ENCODE data around the gene PRKG1. TPM values are rescaled to one million over a fixed set of nuclear protein-coding genes. Genes with fewer than 3 reads are reported as not detected.

Gene PRKG1
- total and polyA plus RNA-seq, 2 of the 8 experiments (the other 6 are each of a cell fraction or from before 2014, with no cell fraction given) = 4.2 to 15.2 TPM

- ChIA-PET POLR2A (ENCODE audit: partially characterized antibody) (no interaction called here), CTCF (ENCODE audit: partially characterized antibody) (no interaction called here)
- no peak overlapping the region for H2BK5ac ChIP-seq (ENCODE audit: low read depth, low read length)
- H3K79me1 ChIP-seq (ENCODE audit: low read depth, low read length) = no peaks in the 10 kb centered on the region
- DNase-seq (ENCODE audit: low read depth in 1 of 2, low spot score in 2 of 2) (no peak), FAIRE-seq (no peak)
- H2AK5ac ChIP-seq (ENCODE audit: low read depth, low read length) = no peak overlapping the region
- H3K14ac ChIP-seq (ENCODE audit: insufficient read length) = no peak overlapping the region
- H3K9me3 ChIP-seq (ENCODE audit: insufficient read depth in 2 of 2, low read depth in 1 of 2, low read length in 1 of 2) = no peaks in the 10 kb centered on the region
- no peaks in the 10 kb centered on the region for H4K20me1 ChIP-seq (replicated peaks in 1 of 2; ENCODE audit: control insufficient read depth in 1 of 2, insufficient read depth in 2 of 2, low read length in 2 of 2)
- no peak overlapping the region for H3K4me2 ChIP-seq (ENCODE audit: insufficient read depth in 1 of 2, low read depth in 2 of 2, low read length in 2 of 2)
- no peaks in the 10 kb centered on the region for H3K79me2 ChIP-seq (ENCODE audit: control insufficient read depth in 1 of 2, insufficient read depth in 2 of 2, low read length in 2 of 2)
- H3K9ac ChIP-seq (replicated peaks in 1 of 4; ENCODE audit: extremely low read depth in 1 of 4, low read depth in 3 of 4, low read length in 3 of 4) = no peak overlapping the region
- H3K56ac ChIP-seq (replicated peaks; ENCODE audit: insufficient read length, low read depth, low read length) = no peak overlapping the region
- 86% methylated on average over 4 of the region's 4 CpGs; no CpG with 5 or more reads in 1 of the 2 experiments for WGBS, 2 experiments (ENCODE audit: extremely low coverage in 1 of 2, insufficient coverage in 1 of 2, insufficient read length in 1 of 2, insufficient replicate concordance in 2 of 2, low coverage in 1 of 2, low lambda C conversion rate in 2 of 2, missing lambda C conversion rate in 1 of 2)
- no peak overlapping the region for H3K27ac ChIP-seq (ENCODE audit: low read depth, low read length)
- TF ChIP-seq BCL11A (IDR thresholded peaks at IDR 0.05; ENCODE audit: low read depth in 2 of 2, low read length in 2 of 2) (no peak), TAF1 (IDR thresholded peaks at IDR 0.05; ENCODE audit: low read depth, low read length) (no peak), TAF7 (optimal IDR thresholded peaks at IDR 0.05; ENCODE audit: borderline replicate concordance, low read depth, low read length) (no peak), KDM5A (IDR thresholded peaks at IDR 0.05; ENCODE audit: low read length) (no peak), SIN3A (conservative IDR thresholded peaks at IDR 0.05 in 1 of 2, IDR thresholded peaks at IDR 0.05 in 1 of 2; ENCODE audit: low read depth in 1 of 2, low read length in 2 of 2) (no peak), TBP (IDR thresholded peaks at IDR 0.05; ENCODE audit: low read depth, low read length) (no peak), RFX5 (IDR thresholded peaks at IDR 0.05; ENCODE audit: borderline replicate concordance, low read depth, low read length) (no peak), CTBP2 (IDR thresholded peaks at IDR 0.05; ENCODE audit: borderline replicate concordance, insufficient read depth, insufficient read length, low read length) (no peak), SP4 (IDR thresholded peaks at IDR 0.05; ENCODE audit: low read length) (no peak), CBX8 (IDR thresholded peaks at IDR 0.05; ENCODE audit: borderline replicate concordance, low read depth, low read length) (no peak)
- TF ChIP-seq, protein P1, sequence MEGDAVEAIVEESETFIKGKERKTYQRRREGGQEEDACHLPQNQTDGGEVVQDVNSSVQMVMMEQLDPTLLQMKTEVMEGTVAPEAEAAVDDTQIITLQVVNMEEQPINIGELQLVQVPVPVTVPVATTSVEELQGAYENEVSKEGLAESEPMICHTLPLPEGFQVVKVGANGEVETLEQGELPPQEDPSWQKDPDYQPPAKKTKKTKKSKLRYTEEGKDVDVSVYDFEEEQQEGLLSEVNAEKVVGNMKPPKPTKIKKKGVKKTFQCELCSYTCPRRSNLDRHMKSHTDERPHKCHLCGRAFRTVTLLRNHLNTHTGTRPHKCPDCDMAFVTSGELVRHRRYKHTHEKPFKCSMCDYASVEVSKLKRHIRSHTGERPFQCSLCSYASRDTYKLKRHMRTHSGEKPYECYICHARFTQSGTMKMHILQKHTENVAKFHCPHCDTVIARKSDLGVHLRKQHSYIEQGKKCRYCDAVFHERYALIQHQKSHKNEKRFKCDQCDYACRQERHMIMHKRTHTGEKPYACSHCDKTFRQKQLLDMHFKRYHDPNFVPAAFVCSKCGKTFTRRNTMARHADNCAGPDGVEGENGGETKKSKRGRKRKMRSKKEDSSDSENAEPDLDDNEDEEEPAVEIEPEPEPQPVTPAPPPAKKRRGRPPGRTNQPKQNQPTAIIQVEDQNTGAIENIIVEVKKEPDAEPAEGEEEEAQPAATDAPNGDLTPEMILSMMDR (IDR thresholded peaks at IDR 0.05; ENCODE audit: control extremely low read depth in 1 of 3, insufficient read depth in 1 of 3, low read depth in 1 of 3, low read length in 3 of 3) = no peak
- H3K23me2 ChIP-seq (ENCODE audit: low read depth, low read length) = no peaks in the 10 kb centered on the region
- no peak overlapping the region for H2BK120ac ChIP-seq (replicated peaks; ENCODE audit: low read depth, low read length)
- no peak overlapping the region for H3K23ac ChIP-seq (ENCODE audit: insufficient read length)
- no peak overlapping the region for H3K4me3 ChIP-seq (ENCODE audit: extremely low read depth in 1 of 4, insufficient read depth in 2 of 4, low read depth in 3 of 4, low read length in 4 of 4)
- H3K27me3 ChIP-seq (replicated peaks in 1 of 4; ENCODE audit: control insufficient read depth in 3 of 4, extremely low read depth in 1 of 4, insufficient read depth in 3 of 4, low read length in 3 of 4) = no peaks in the 10 kb centered on the region
- H4K5ac ChIP-seq (ENCODE audit: insufficient read length, low read depth, low read length) = no peak overlapping the region
- no peak overlapping the region for H2BK12ac ChIP-seq (ENCODE audit: low read depth, low read length)
- H2BK15ac ChIP-seq (ENCODE audit: low read length) = no peak overlapping the region
- no peak overlapping the region for H2AFZ ChIP-seq (ENCODE audit: low read length)
- no peaks in the 10 kb centered on the region for H3K36me3 ChIP-seq (ENCODE audit: control insufficient read depth in 2 of 4, insufficient read depth in 4 of 4, low read length in 3 of 4)
- H3K4me1 ChIP-seq (replicated peaks in 1 of 4; ENCODE audit: control insufficient read depth in 3 of 4, insufficient read depth in 4 of 4, low read length in 3 of 4) = no peaks in the 10 kb centered on the region
- no peak overlapping the region for H2BK20ac ChIP-seq (ENCODE audit: low read length)
- H4K91ac ChIP-seq (replicated peaks; ENCODE audit: insufficient read length, low read length) = no peak overlapping the region
- H4K8ac ChIP-seq (ENCODE audit: extremely low read depth, insufficient read depth, low read length) = no peak overlapping the region
- H3K4ac ChIP-seq (replicated peaks; ENCODE audit: insufficient read length, low read depth, low read length) = no peak overlapping the region
- H3K18ac ChIP-seq (ENCODE audit: extremely low read depth, low read length) = no peak overlapping the region
Measured at GRCh38 chr10:51924359-51924758, 850.1 kb downstream of the PRKG1 start.

Data from H1 (cell line).